Endothelial cell of umbilical vein (primary cell): Measurements from ENCODE around the gene APOC3. TPM values are rescaled to one million over a fixed set of nuclear protein-coding genes. Genes with fewer than 3 reads are reported as not detected.

Source experiments
- BruUV-seq: library from RNA; stranded (reverse); fragments of 400-500 nt; replicated peaks from 2 replicates; lab custom pipeline; 2021; lab: Mats Ljungman, UMichigan
- CTCF ChIA-PET: fragments of 300-600, 350-600 bp; sonication (Branson Sonifier 250); formaldehyde crosslinking; loops from one replicate; lab custom pipeline; 2021; ENCODE audit warnings: antibody characterized with exemption, inconsistent platforms; lab: Charles Lee
- POLR2A ChIA-PET: fragments of 300-600, 350-600 bp; sonication (Branson Sonifier 250); formaldehyde crosslinking; loops from one replicate; lab custom pipeline; 2021; ENCODE audit warnings: antibody characterized with exemption, inconsistent platforms; lab: Charles Lee
- DNase-seq: peaks from one replicate; pipeline ENCODE4 v3.0.0-alpha.2; 2011; ENCODE audit warnings: low read depth, low spot score
- FAIRE-seq: peaks from 2 replicates; lab custom pipeline; 2011; peaks lifted over from hg19 to GRCh38; lab: Jason Lieb, UNC
- H2AFZ ChIP-seq: 2 replicates; pipeline ENCODE4 v1.6.0; 2012; ENCODE audit warnings: low read depth, low read length, control low read depth, inconsistent platforms
- H3K27ac ChIP-seq: 2 replicates; pipeline ENCODE4 v1.5.1; 2011; ENCODE audit warnings: low read depth, mild to moderate bottlenecking, control low read depth, low read length, moderate library complexity; ENCODE audit not compliant: insufficient read depth
- H3K27me3 ChIP-seq, 2 experiments: 2 replicates each; pipeline versions ENCODE4 v1.6.0 to v1.6.1; 2011; ENCODE audit warnings: low read length in 2 of 2, mixed read lengths in 1 of 2; ENCODE audit not compliant: control insufficient read depth in 2 of 2, insufficient read depth in 2 of 2
- H3K36me3 ChIP-seq, 2 experiments: 2 replicates in 1 of 2; 3 replicates in 1 of 2; pipeline ENCODE4 v1.5.1; 2011; ENCODE audit warnings: low read length in 2 of 2, mild to moderate bottlenecking in 1 of 2, moderate library complexity in 1 of 2; ENCODE audit not compliant: control insufficient read depth in 2 of 2, insufficient read depth in 2 of 2; ENCODE audit errors: extremely low read depth in 1 of 2
- H3K4me1 ChIP-seq: 3 replicates; pipeline ENCODE4 v1.5.1; 2011; ENCODE audit warnings: mild to moderate bottlenecking, low read length; ENCODE audit not compliant: control insufficient read depth, insufficient read depth; ENCODE audit errors: extremely low read depth
- H3K4me2 ChIP-seq: 2 replicates; pipeline ENCODE4 v1.6.1; 2011; ENCODE audit warnings: low read length, control low read depth, mixed read lengths; ENCODE audit not compliant: insufficient read depth
- H3K4me3 ChIP-seq, 3 experiments: fragments of 200-600 bp in 1 of 3; sonication (generic), shearing (Covaris generic) in 1 of 3; replicated peaks in 1 of 3; 2 replicates each; pipeline ENCODE4 v1.5.1; 2011 to 2016; ENCODE audit warnings: control low read depth in 3 of 3, low read length in 3 of 3, mild to moderate bottlenecking in 2 of 3, inconsistent platforms in 1 of 3, low read depth in 1 of 3, moderate library complexity in 1 of 3; ENCODE audit not compliant: insufficient read depth in 1 of 3
- H3K79me2 ChIP-seq: 2 replicates; pipeline ENCODE4 v1.6.0; 2012; ENCODE audit warnings: low read length, inconsistent platforms; ENCODE audit not compliant: control insufficient read depth, insufficient read depth
- H3K9ac ChIP-seq: replicated peaks from 2 replicates; pipeline ENCODE3; 2011; ENCODE audit warnings: low read length, control low read depth; ENCODE audit not compliant: insufficient read depth; ENCODE audit errors: extremely low read depth
- H3K9me1 ChIP-seq: replicated peaks from 3 replicates; pipeline ENCODE4 v1.6.0; 2011; ENCODE audit warnings: mild to moderate bottlenecking, low read length; ENCODE audit not compliant: control insufficient read depth, insufficient read depth; ENCODE audit errors: extremely low read depth
- H3K9me3 ChIP-seq: replicated peaks from 2 replicates; pipeline ENCODE4 v1.5.1; 2012; ENCODE audit warnings: low read length, inconsistent platforms; ENCODE audit not compliant: control insufficient read depth, insufficient read depth
- H4K20me1 ChIP-seq: replicated peaks from 2 replicates; pipeline ENCODE3; 2011; ENCODE audit warnings: mild to moderate bottlenecking, low read length; ENCODE audit not compliant: control insufficient read depth, insufficient read depth; ENCODE audit errors: extremely low read depth
- CTCF ChIP-seq, 2 donors: IDR thresholded peaks; 1 replicate in 1 of 2; 2 replicates in 1 of 2; pipeline ENCODE4 v1.5.1; 2011; ENCODE audit warnings: low read length in 2 of 2, mild to moderate bottlenecking in 2 of 2, moderate library complexity in 2 of 2, control low read depth in 1 of 2, inconsistent platforms in 1 of 2, low read depth in 1 of 2; ENCODE audit not compliant: insufficient read depth in 1 of 2; ENCODE audit errors: extremely low read depth in 1 of 2
- EZH2 ChIP-seq: IDR thresholded peaks from 2 replicates; pipeline ENCODE4 v1.6.1; 2012; ENCODE audit warnings: borderline replicate concordance, low read depth, mild to moderate bottlenecking, moderate library complexity, low read length, inconsistent platforms; ENCODE audit not compliant: severe bottlenecking
- FOS ChIP-seq: IDR thresholded peaks from 2 replicates; pipeline ENCODE4 v1.6.1; 2011; ENCODE audit warnings: mild to moderate bottlenecking, low read length, moderate library complexity, borderline replicate concordance; ENCODE audit not compliant: insufficient read depth
- GATA2 ChIP-seq: IDR thresholded peaks from 2 replicates; pipeline ENCODE4 v1.7.0; 2011; ENCODE audit warnings: low read depth, mild to moderate bottlenecking, moderate library complexity, mixed read lengths, low read length; ENCODE audit not compliant: insufficient read length, insufficient read depth
- JUN ChIP-seq: IDR thresholded peaks from 2 replicates; pipeline ENCODE4 v1.6.1; 2011; ENCODE audit warnings: borderline replicate concordance, low read depth; ENCODE audit not compliant: insufficient read length, insufficient read depth
- MAX ChIP-seq: IDR thresholded peaks from 2 replicates; pipeline ENCODE4 v1.6.1; 2011; ENCODE audit not compliant: insufficient read depth, insufficient read length
- MYC ChIP-seq: IDR thresholded peaks from one replicate; pipeline ENCODE4 v1.6.1; 2011; ENCODE audit warnings: mild to moderate bottlenecking, low read depth, low read length
- POLR2A ChIP-seq: IDR thresholded peaks from 2 replicates; pipeline ENCODE4 v1.6.1; 2012; ENCODE audit warnings: low read depth, mild to moderate bottlenecking, control low read depth, low read length
- POLR2AphosphoS5 ChIP-seq: IDR thresholded peaks from 2 replicates; pipeline ENCODE4 v1.6.1; 2012; ENCODE audit warnings: low read depth, mild to moderate bottlenecking, control low read depth, low read length, moderate library complexity; ENCODE audit not compliant: insufficient read depth
- dilution Hi-C: fragments of 300-500 bp; cut with MboI; formaldehyde crosslinking; loops from one replicate; pipeline ENCODE4 v1.15.0; 2019; ENCODE audit warnings: low sequenced_read_pairs; ENCODE audit not compliant: extremely low pct_ligation_motif_present
- intact Hi-C: fragments of 100-400 bp; cut with micrococcal nuclease; formaldehyde crosslinking; loops from one replicate; pipeline ENCODE4 v1.10.0; 2022
- polyA plus RNA-seq, 4 experiments: library from polyadenylated mRNA; depleted of rRNA in 3 of 4; stranded (reverse) in 3 of 4; unstranded in 1 of 4; fragments of >200 nt; gene quantifications; 2 replicates each; pipeline versions ENCODE4 v1.2.1 to v1.2.3, GENCODE V29; 2011 to 2012; ENCODE audit warnings: missing spikeins in 1 of 4
- total RNA-seq: library from RNA; stranded (reverse); gene quantifications from 2 replicates; pipeline ENCODE4 v1.2.3, GENCODE V29; 2021

APOC3 gene
- total and polyA plus RNA-seq, 2 donors (not counting 3 experiments of a cell fraction or from before 2014, with no cell fraction given), result not detected

DNA sequence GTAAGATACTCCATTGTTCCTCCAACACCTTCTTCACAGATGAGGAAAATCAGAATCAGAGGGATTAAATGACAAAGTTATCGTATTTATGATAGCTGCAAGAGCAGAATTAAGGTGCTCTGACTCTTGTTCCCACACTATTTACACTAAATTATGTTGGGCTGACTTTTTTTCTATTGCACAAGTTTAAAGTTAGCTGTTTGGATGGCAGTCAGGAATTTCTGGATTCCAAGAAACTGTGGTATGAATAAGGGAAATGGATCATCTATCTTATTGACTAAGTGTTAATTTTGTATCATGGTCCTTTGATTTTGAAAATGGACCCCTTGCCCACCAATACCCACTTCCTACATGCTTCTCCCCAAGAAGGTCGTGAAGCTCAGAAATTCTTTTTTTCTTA is 27.6 kb downstream of the APOC3 start:
- no peak overlapping the region for H3K9ac ChIP-seq
- peaks cover 33% of the 10 kb centered on the region for H3K4me1 ChIP-seq
- H3K4me2 ChIP-seq, result no peak overlapping the region
- H3K27me3 ChIP-seq, result no peaks in the 10 kb centered on the region
- no peaks in the 10 kb centered on the region for H4K20me1 ChIP-seq
- H3K9me1 ChIP-seq, result no peaks in the 10 kb centered on the region
- TF ChIP-seq GATA2, result no peak
- peaks cover 2 to 16% of the 10 kb centered on the region in 2 experiments for H3K36me3 ChIP-seq
- POLR2A ChIA-PET, result no interaction called here
- H3K27ac ChIP-seq, result no peak overlapping the region
- no peak overlapping the region for H2AFZ ChIP-seq
- no peaks in the 10 kb centered on the region for H3K79me2 ChIP-seq
- BruUV-seq, result no TSS peak
- CTCF ChIA-PET, result no interaction called here
- H3K4me3 ChIP-seq, result no peak overlapping the region
- no peak for DNase-seq
- FAIRE-seq, result no peak
- dilution Hi-C loops, result no loop called here
- H3K9me3 ChIP-seq, result no peaks in the 10 kb centered on the region
- intact Hi-C loops, result no loop called here

DNA sequence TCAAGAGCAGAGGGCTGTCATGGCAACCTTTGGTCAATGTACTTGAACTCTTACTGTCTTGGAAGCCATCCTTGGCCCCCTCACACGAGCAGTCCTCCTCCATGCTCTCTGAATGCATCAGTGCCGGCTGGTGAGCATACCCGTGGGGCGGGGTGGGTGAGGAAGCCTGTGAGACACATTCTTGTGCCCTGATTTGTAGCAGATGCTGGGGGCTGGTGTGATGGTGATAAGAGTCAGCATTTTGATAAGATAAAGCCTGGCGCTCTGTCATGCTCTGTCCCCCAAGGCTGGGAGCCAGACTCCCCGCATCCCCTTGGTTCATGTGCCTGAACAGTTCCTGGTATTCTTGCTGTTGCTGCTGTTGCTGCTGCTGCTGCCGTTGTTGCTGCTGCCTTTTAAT is 28.2 kb downstream of the APOC3 start:
- Histone ChIP-seq H3K27ac (no peak overlapping the region), H3K36me3 (peaks cover 2 to 16% of the 10 kb centered on the region in 2 experiments), H3K9ac (no peak overlapping the region), H3K9me1 (no peaks in the 10 kb centered on the region), H3K9me3 (no peaks in the 10 kb centered on the region), H3K4me3 (no peak overlapping the region), H3K4me2 (no peak overlapping the region), H3K79me2 (no peaks in the 10 kb centered on the region), H4K20me1 (no peaks in the 10 kb centered on the region), H3K27me3 (no peaks in the 10 kb centered on the region), H3K4me1 (peaks cover 27% of the 10 kb centered on the region), H2AFZ (no peak overlapping the region)
- FAIRE-seq (no peak), DNase-seq (no peak)
- TF ChIP-seq FOS (no peak), JUN (no peak), CTCF (IDR thresholded peaks at IDR 0.05; ENCODE audit: extremely low read depth in 1 of 2, insufficient read depth in 1 of 2, low read depth in 1 of 2, low read length in 2 of 2) (no peak), GATA2 (no peak), EZH2 (no peak), MYC (no peak), POLR2A (no peak), POLR2AphosphoS5 (no peak), MAX (no peak)
- dilution Hi-C loops (no loop called here), intact Hi-C loops (no loop called here)
- ChIA-PET POLR2A (no interaction called here), CTCF (interaction anchor here (2.8 kb wide), 1 partner anchor 22 kb away, joined by 8 read pairs; no protein-coding TSS in a partner anchor)
- BruUV-seq, result no TSS peak
